ENCODE data around the gene PXMP2.

The PXMP2 gene

GRCh38 chr12:132687211-132688164 lies at the start of gene PXMP2, which contains the start of gene POLE:
TSS of gene PXMP2 (plus strand) at chr12:132687587. CDS start at chr12:132687671, 84 bp downstream.
TSS of gene POLE (minus strand) at chr12:132687342. CDS start at chr12:132687315, 27 bp downstream.
- Histone ChIP-seq H3K4me3 (ENCODE audit: low read depth, low read length) (peak within 1 kb of the TSS; percentile 95), H3K27me3 (ENCODE audit: insufficient read depth, low read length) (no peaks in the 10 kb centered on the region), H3K4me1 (ENCODE audit: control insufficient read depth, insufficient read depth, low read length, unreplicated experiment) (no peaks in the 10 kb centered on the region), H3K79me2 (ENCODE audit: control insufficient read depth, insufficient read depth, low read length, unreplicated experiment) (peaks cover 37% of the 10 kb centered on the region), H2AFZ (ENCODE audit: low read length, unreplicated experiment) (peak within 1 kb of the TSS; percentile 53), H3K27ac (ENCODE audit: low read depth, low read length) (peak within 1 kb of the TSS; percentile 67), H3K36me3 (ENCODE audit: insufficient read depth, low read length) (peaks cover 12% of the 10 kb centered on the region; the same call in 1 of the 2 replicates)

GRCh38 chr12:132637811-132638210 lies 49.6 kb upstream of the PXMP2 start:
- Histone ChIP-seq H3K27ac (ENCODE audit: low read depth, low read length) (no peak overlapping the region), H3K27me3 (ENCODE audit: insufficient read depth, low read length) (no peaks in the 10 kb centered on the region), H3K36me3 (ENCODE audit: insufficient read depth, low read length) (no peaks in the 10 kb centered on the region), H2AFZ (ENCODE audit: low read length, unreplicated experiment) (no peak overlapping the region), H3K4me3 (ENCODE audit: low read depth, low read length) (no peak overlapping the region), H3K79me2 (ENCODE audit: control insufficient read depth, insufficient read depth, low read length, unreplicated experiment) (no peaks in the 10 kb centered on the region), H3K4me1 (ENCODE audit: control insufficient read depth, insufficient read depth, low read length, unreplicated experiment) (no peaks in the 10 kb centered on the region)

DNA sequence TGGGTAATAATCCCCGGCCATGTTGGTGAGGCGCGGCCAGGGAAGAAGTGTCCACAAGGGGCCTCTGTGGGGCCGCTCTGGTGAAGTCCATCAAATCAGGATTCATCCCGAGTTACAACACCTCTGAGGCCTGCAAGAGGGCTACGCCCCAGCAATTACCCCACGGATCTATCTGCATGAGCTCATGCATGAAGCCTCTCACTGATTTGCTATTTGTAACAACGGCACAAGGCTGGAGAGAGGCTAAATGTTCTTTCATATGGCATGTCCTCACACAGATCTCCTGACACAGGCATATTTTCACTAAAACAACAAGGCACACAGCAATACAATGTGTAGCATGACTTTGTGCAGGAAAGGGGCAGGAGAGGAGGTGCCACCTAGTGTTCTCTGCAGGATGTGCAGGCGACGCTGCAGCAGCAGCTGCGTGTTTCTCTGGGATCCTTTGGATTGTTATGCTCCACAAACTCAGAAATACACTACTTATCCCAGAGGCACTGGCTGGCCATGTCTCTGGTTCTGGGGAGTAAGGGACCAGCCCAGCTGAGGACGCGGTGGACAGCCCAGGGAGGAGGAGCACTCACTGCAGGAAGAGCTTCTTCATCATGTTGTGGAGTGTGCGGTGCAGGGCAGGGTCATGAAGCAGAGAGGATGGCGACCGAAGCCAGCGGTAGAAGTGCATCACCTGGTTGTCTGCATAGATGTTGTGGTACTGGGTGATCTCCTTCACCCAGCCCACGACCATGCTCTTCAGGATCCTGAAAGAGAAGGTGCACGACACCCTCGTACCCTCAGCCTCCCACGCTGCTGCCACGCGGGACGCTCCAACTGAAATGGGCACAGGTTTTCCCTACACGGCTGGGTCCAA lies 48.6 kb upstream of the PXMP2 start:
- no peaks in the 10 kb centered on the region for H3K27me3 ChIP-seq (ENCODE audit: insufficient read depth, low read length)
- no peak overlapping the region for H2AFZ ChIP-seq (ENCODE audit: low read length, unreplicated experiment)
- no peaks in the 10 kb centered on the region for H3K36me3 ChIP-seq (ENCODE audit: insufficient read depth, low read length)
- no peaks in the 10 kb centered on the region for H3K79me2 ChIP-seq (ENCODE audit: control insufficient read depth, insufficient read depth, low read length, unreplicated experiment)
- no peak overlapping the region for H3K27ac ChIP-seq (ENCODE audit: low read depth, low read length)
- no peaks in the 10 kb centered on the region for H3K4me1 ChIP-seq (ENCODE audit: control insufficient read depth, insufficient read depth, low read length, unreplicated experiment)
- H3K4me3 ChIP-seq (ENCODE audit: low read depth, low read length) = no peak overlapping the region

DNA sequence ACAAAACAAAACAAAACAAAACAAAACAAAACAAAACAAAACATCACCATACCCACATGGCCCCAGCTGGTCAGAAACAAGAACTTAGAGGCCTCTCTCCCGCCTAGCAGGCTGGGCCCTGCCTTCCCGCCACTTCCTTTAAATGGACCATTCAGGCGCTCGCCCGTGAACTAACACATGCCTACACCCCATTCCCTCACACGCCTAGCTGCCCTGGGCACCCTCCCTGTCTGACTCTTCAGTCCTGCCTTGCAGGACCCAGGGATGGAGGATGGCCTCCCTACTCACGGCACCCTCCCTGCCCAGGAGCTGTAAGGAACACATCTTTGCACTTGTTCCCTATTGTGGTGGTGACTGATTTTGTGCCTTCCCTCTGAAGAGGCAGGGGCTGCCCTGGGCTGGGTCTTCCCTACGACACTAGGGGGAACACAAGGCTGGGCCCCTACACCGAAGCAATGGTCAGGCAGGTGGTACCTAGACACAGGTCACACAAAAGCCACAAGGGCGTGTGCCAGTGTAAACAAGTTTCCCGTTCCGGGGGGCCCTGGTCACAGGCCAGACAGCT lies 47.3 kb upstream of the PXMP2 start:
- Histone ChIP-seq H2AFZ (ENCODE audit: low read length, unreplicated experiment) (no peak overlapping the region), H3K79me2 (ENCODE audit: control insufficient read depth, insufficient read depth, low read length, unreplicated experiment) (no peaks in the 10 kb centered on the region), H3K27me3 (ENCODE audit: insufficient read depth, low read length) (no peaks in the 10 kb centered on the region), H3K4me3 (ENCODE audit: low read depth, low read length) (no peak overlapping the region), H3K4me1 (ENCODE audit: control insufficient read depth, insufficient read depth, low read length, unreplicated experiment) (no peaks in the 10 kb centered on the region), H3K36me3 (ENCODE audit: insufficient read depth, low read length) (no peaks in the 10 kb centered on the region), H3K27ac (ENCODE audit: low read depth, low read length) (no peak overlapping the region)

- Histone ChIP-seq H3K4me1 (ENCODE audit: control insufficient read depth, insufficient read depth, low read length, unreplicated experiment) (no peaks in the 10 kb centered on the region), H3K4me3 (ENCODE audit: low read depth, low read length) (no peak overlapping the region), H3K36me3 (ENCODE audit: insufficient read depth, low read length) (peaks cover 2% of the 10 kb centered on the region; the same call in 1 of the 2 replicates), H3K27me3 (ENCODE audit: insufficient read depth, low read length) (no peaks in the 10 kb centered on the region), H2AFZ (ENCODE audit: low read length, unreplicated experiment) (no peak overlapping the region), H3K27ac (ENCODE audit: low read depth, low read length) (no peak overlapping the region), H3K79me2 (ENCODE audit: control insufficient read depth, insufficient read depth, low read length, unreplicated experiment) (no peaks in the 10 kb centered on the region)
These were observed 46.5 kb upstream of the PXMP2 start for GRCh38 chr12:132640936-132641335.

DNA sequence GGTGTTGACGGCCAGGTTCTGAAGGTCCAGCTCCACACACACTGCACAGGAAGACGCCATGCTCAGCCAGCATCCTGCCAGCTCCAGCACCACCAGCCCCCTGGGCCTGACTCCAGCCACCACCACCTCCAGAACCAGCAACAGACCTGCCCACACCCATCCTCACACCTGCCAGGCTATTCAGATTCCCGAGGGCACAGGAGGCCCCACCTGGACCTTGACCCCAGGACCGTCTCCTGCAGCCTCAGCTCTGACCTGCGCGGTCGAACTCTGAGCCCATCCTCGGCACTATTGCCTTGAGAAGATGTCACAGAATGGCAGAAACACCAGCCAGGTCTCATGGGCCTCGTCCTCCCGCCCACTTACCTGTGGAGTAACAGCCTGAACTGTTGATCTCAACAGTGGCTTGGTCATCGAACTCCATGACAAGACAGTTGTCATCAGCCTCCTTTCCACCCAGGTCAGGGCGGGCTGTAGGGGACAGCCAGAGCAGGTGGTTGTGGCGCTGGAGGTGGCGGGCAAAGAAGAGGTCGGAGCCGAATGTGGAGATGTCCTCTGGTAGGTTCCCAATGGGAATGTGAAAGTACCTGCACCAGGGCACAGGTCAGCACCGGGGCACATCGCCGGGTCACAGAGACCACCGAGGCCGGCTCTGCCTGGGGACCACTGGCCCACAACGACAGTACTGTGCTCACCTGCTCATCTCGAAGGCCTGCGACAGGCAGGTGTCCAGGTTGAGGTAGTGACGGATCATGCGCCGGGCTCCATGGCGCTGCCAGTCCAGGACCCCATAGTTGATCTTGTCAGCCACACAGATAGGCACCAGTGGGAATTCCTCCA lies 45.4 kb upstream of the PXMP2 start:
- H3K27me3 ChIP-seq (ENCODE audit: insufficient read depth, low read length) = no peaks in the 10 kb centered on the region
- H2AFZ ChIP-seq (ENCODE audit: low read length, unreplicated experiment) = no peak overlapping the region
- no peak overlapping the region for H3K27ac ChIP-seq (ENCODE audit: low read depth, low read length)
- no peaks in the 10 kb centered on the region for H3K4me1 ChIP-seq (ENCODE audit: control insufficient read depth, insufficient read depth, low read length, unreplicated experiment)
- H3K36me3 ChIP-seq (ENCODE audit: insufficient read depth, low read length) = peaks cover 6% of the 10 kb centered on the region; the same call in 1 of the 2 replicates
- H3K79me2 ChIP-seq (ENCODE audit: control insufficient read depth, insufficient read depth, low read length, unreplicated experiment) = no peaks in the 10 kb centered on the region
- no peak overlapping the region for H3K4me3 ChIP-seq (ENCODE audit: low read depth, low read length)

DNA sequence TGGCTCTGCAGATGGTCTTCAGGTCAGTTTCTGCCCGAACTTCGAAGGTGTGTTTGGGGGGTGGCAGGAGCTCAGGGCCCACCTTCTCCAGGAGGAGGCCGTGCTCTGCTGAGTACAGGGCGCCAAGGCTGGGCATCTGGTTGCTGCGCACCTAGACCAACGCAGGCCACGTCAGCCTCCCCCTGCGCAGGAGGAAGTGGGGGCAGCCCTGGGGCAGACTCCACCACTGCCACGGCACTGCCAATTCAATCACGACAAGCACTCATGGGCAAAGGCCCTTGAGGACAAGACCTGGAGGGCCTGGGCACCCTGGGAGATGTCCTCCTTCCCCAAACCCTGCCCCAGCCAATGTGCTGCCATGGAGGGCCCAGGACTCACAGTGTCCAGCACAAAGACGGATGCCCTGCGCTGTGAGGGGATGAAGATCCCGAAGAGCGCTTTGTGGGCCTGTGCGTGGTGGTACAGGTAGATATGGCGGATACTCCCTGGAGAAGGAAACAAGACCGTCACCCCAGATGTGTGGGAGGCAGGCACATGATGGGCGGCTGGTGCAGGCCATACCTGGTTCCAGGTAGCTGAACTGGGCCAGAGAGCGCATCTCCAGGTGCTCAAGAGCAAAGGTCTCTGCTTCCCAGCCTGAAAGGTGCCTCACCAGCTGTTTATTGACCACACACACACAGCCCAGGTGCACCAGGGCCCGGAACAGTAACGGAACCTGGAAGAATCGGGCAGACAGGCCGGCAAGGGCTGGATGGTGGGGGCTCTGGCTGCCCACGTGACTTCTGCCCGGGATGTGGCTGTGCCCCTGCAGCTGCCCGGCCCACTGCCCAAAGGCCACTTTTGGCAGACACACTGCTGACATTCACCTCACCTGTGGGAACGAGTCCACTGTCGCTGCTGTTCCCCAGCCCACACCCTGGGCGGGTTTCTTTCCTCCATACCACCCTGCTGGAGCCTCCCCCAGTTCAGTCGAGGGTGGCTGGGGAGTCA lies 44.2 kb upstream of the PXMP2 start:
- peaks cover 14% of the 10 kb centered on the region; the same call in 1 of the 2 replicates for H3K36me3 ChIP-seq (ENCODE audit: insufficient read depth, low read length)
- no peaks in the 10 kb centered on the region for H3K4me1 ChIP-seq (ENCODE audit: control insufficient read depth, insufficient read depth, low read length, unreplicated experiment)
- H2AFZ ChIP-seq (ENCODE audit: low read length, unreplicated experiment) = no peak overlapping the region
- no peaks in the 10 kb centered on the region for H3K27me3 ChIP-seq (ENCODE audit: insufficient read depth, low read length)
- no peak overlapping the region for H3K27ac ChIP-seq (ENCODE audit: low read depth, low read length)
- no peaks in the 10 kb centered on the region for H3K79me2 ChIP-seq (ENCODE audit: control insufficient read depth, insufficient read depth, low read length, unreplicated experiment)
- H3K4me3 ChIP-seq (ENCODE audit: low read depth, low read length) = no peak overlapping the region

GRCh38 chr12:132646850-132647249 lies 40.5 kb upstream of the PXMP2 start:
- Histone ChIP-seq H2AFZ (ENCODE audit: low read length, unreplicated experiment) (no peak overlapping the region), H3K27ac (ENCODE audit: low read depth, low read length) (no peak overlapping the region), H3K27me3 (ENCODE audit: insufficient read depth, low read length) (no peaks in the 10 kb centered on the region), H3K4me3 (ENCODE audit: low read depth, low read length) (no peak overlapping the region), H3K79me2 (ENCODE audit: control insufficient read depth, insufficient read depth, low read length, unreplicated experiment) (no peaks in the 10 kb centered on the region), H3K36me3 (ENCODE audit: insufficient read depth, low read length) (peaks cover 20% of the 10 kb centered on the region; the same call in 1 of the 2 replicates), H3K4me1 (ENCODE audit: control insufficient read depth, insufficient read depth, low read length, unreplicated experiment) (no peaks in the 10 kb centered on the region)

- Histone ChIP-seq H3K36me3 (ENCODE audit: insufficient read depth, low read length) (peaks cover 26% of the 10 kb centered on the region; the same call in 1 of the 2 replicates), H2AFZ (ENCODE audit: low read length, unreplicated experiment) (no peak overlapping the region), H3K79me2 (ENCODE audit: control insufficient read depth, insufficient read depth, low read length, unreplicated experiment) (no peaks in the 10 kb centered on the region), H3K27ac (ENCODE audit: low read depth, low read length) (no peak overlapping the region), H3K4me3 (ENCODE audit: low read depth, low read length) (no peak overlapping the region), H3K27me3 (ENCODE audit: insufficient read depth, low read length) (no peaks in the 10 kb centered on the region), H3K4me1 (ENCODE audit: control insufficient read depth, insufficient read depth, low read length, unreplicated experiment) (no peaks in the 10 kb centered on the region)
These were observed 39.5 kb upstream of the PXMP2 start for GRCh38 chr12:132647858-132648257.

Data from ACC112 (cell line).